SU-DHL-6 (cell line): Measurements from ENCODE around the gene RPL7A.

ENCODE experiments used
- EZH2phosphoT487 ChIP-seq: fragments of 200-600 bp; sonication (generic), shearing (Covaris generic); conservative IDR thresholded peaks from 2 replicates; pipeline ENCODE4 v1.6.1; 2018; ENCODE audit warnings: mild to moderate bottlenecking, antibody characterized with exemption, low read length, moderate library complexity, mixed read lengths
- TF ChIP-seq, protein P1 (sequence below): fragments of 200-600 bp; sonication (generic); IDR thresholded peaks from one replicate; pipeline ENCODE4 v1.5.1; 2017; ENCODE audit warnings: antibody characterized with exemption, mild to moderate bottlenecking, low read length, moderate library complexity; ENCODE audit not compliant: insufficient read depth, poor library complexity, severe bottlenecking

DNA sequence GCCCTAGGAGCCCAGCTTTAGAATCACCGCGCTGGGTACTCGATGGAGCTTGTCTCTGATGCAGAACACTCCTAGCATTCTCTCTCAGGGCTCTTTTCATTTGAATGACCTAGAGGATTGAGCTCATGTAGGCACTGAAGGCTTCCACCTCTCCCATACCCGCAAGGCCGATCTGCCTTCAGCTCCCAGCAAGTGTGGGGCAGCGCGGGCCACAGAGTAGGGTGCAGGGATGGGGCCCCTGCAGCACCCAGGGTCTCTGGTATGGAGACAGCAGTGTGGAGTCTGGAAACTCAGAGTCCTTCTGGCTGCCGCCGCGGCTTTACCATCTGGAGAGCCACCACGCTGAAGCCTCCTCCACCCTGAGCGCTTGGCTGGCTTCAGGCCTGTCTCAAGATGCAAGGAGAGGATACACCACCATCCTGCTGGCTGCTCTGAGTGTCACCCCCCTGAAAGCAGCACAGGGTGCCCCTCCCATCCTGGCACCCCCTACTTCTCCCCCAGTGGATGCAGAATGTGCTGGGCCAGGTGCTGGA is 41.1 kb downstream of the RPL7A start:
- no peak for TF ChIP-seq EZH2phosphoT487
- TF ChIP-seq, protein P1, sequence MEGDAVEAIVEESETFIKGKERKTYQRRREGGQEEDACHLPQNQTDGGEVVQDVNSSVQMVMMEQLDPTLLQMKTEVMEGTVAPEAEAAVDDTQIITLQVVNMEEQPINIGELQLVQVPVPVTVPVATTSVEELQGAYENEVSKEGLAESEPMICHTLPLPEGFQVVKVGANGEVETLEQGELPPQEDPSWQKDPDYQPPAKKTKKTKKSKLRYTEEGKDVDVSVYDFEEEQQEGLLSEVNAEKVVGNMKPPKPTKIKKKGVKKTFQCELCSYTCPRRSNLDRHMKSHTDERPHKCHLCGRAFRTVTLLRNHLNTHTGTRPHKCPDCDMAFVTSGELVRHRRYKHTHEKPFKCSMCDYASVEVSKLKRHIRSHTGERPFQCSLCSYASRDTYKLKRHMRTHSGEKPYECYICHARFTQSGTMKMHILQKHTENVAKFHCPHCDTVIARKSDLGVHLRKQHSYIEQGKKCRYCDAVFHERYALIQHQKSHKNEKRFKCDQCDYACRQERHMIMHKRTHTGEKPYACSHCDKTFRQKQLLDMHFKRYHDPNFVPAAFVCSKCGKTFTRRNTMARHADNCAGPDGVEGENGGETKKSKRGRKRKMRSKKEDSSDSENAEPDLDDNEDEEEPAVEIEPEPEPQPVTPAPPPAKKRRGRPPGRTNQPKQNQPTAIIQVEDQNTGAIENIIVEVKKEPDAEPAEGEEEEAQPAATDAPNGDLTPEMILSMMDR, result no peak
